Endothelial cell (in vitro differentiated cells): Measurements from ENCODE around the gene FOXJ3. TPM values are rescaled to one million over a fixed set of nuclear protein-coding genes. Genes with fewer than 3 reads are reported as not detected.

Source experiments
- DNase-seq: peaks from one replicate; pipeline ENCODE4 v3.0.0; 2021; ENCODE audit warnings: low spot score
- H3K27ac Mint-ChIP-seq: one replicate; pipeline ENCODE4 v1.8.0; 2021; ENCODE audit warnings: mixed read lengths, inconsistent platforms; ENCODE audit not compliant: unreplicated experiment
- H3K27me3 Mint-ChIP-seq: one replicate; pipeline ENCODE4 v1.8.0; 2021; ENCODE audit warnings: mild to moderate bottlenecking, moderate library complexity, mixed read lengths, inconsistent platforms; ENCODE audit not compliant: unreplicated experiment
- H3K36me3 Mint-ChIP-seq: one replicate; pipeline ENCODE4 v1.8.0; 2021; ENCODE audit warnings: mild to moderate bottlenecking, low read depth, mixed read lengths, inconsistent platforms; ENCODE audit not compliant: unreplicated experiment
- H3K4me1 Mint-ChIP-seq: one replicate; pipeline ENCODE4 v1.8.0; 2021; ENCODE audit warnings: mild to moderate bottlenecking, mixed read lengths, inconsistent platforms; ENCODE audit not compliant: unreplicated experiment
- H3K4me3 Mint-ChIP-seq: one replicate; pipeline ENCODE4 v1.8.0; 2021; ENCODE audit warnings: mild to moderate bottlenecking, mixed read lengths, inconsistent platforms; ENCODE audit not compliant: unreplicated experiment
- H3K9me3 Mint-ChIP-seq: one replicate; pipeline ENCODE4 v1.8.0; 2021; ENCODE audit warnings: mixed read lengths, inconsistent platforms; ENCODE audit not compliant: unreplicated experiment
- CTCF ChIP-seq: fragments of 200-600 bp; sonication (generic); IDR thresholded peaks from one replicate; pipeline ENCODE4 v1.5.0; 2021; ENCODE audit warnings: antibody characterized with exemption; ENCODE audit not compliant: unreplicated experiment
- total RNA-seq: library from RNA; stranded (reverse); fragmentation: NEBNext Ultra II Directional; extraction: Animal tissue kit (Norgen Biotek cat#: 25700); gene quantifications from one replicate; pipeline ENCODE4 v1.2.1, GENCODE V29; 2021; ENCODE audit not compliant: unreplicated experiment

FOXJ3 gene
- total RNA-seq, 1 donor from 2014 or later: 65.9 TPM

- H3K27me3 Mint-ChIP-seq: peaks cover 8% of the 10 kb centered on the region
- TF ChIP-seq CTCF: no peak
- no peak overlapping the region for H3K27ac Mint-ChIP-seq
- no peaks in the 10 kb centered on the region for H3K9me3 Mint-ChIP-seq
- peaks cover 9% of the 10 kb centered on the region for H3K4me1 Mint-ChIP-seq
- H3K36me3 Mint-ChIP-seq: peaks cover 13% of the 10 kb centered on the region
- peak overlapping the region; percentile 78 for H3K4me3 Mint-ChIP-seq
- no peak for DNase-seq
These were observed 84.0 kb downstream of the FOXJ3 start for GRCh38 chr1:42251042-42251441.

GRCh38 chr1:42250164-42250563 lies 84.9 kb downstream of the FOXJ3 start:
- Mint-ChIP-seq H3K36me3 (peaks cover 16% of the 10 kb centered on the region), H3K9me3 (no peaks in the 10 kb centered on the region), H3K27me3 (peaks cover 8% of the 10 kb centered on the region), H3K4me3 (no peak overlapping the region), H3K27ac (no peak overlapping the region), H3K4me1 (peaks cover 18% of the 10 kb centered on the region)
- no peak for TF ChIP-seq CTCF
- DNase-seq: no peak

GRCh38 chr1:42240966-42241755 lies 93.9 kb downstream of the FOXJ3 start:
- peak overlapping the region; percentile 52 for H3K4me3 Mint-ChIP-seq
- H3K27ac Mint-ChIP-seq: peak overlapping the region; percentile 96
- DNase-seq: peak; percentile 34
- peaks cover 40% of the 10 kb centered on the region for H3K36me3 Mint-ChIP-seq
- peaks cover 57% of the 10 kb centered on the region for H3K4me1 Mint-ChIP-seq
- H3K9me3 Mint-ChIP-seq: peaks cover 8% of the 10 kb centered on the region
- TF ChIP-seq CTCF: no peak
- H3K27me3 Mint-ChIP-seq: peaks cover 7% of the 10 kb centered on the region

- Mint-ChIP-seq H3K4me3 (no peak overlapping the region), H3K4me1 (peaks cover 42% of the 10 kb centered on the region), H3K27me3 (peaks cover 7% of the 10 kb centered on the region), H3K9me3 (peaks cover 8% of the 10 kb centered on the region), H3K36me3 (peaks cover 50% of the 10 kb centered on the region), H3K27ac (peak overlapping the region; percentile 96)
- no peak for TF ChIP-seq CTCF
- DNase-seq: no peak
These were observed 95.5 kb downstream of the FOXJ3 start for GRCh38 chr1:42239555-42239954.

- Mint-ChIP-seq H3K27me3 (peaks cover 9% of the 10 kb centered on the region), H3K36me3 (peaks cover 55% of the 10 kb centered on the region), H3K4me3 (peak overlapping the region; percentile 77), H3K9me3 (peaks cover 8% of the 10 kb centered on the region), H3K27ac (peak overlapping the region; percentile 24), H3K4me1 (peaks cover 37% of the 10 kb centered on the region)
- TF ChIP-seq CTCF: no peak
- no peak for DNase-seq
These were observed 96.0 kb downstream of the FOXJ3 start for GRCh38 chr1:42239041-42239440.
